ENCODE data around the gene NDUFS6.

GRCh38 chr5:1777281-1778137, 23.7 kb upstream of the NDUFS6 start:
- TF ChIP-seq CTCF (IDR thresholded peaks at IDR 0.05; ENCODE audit: low read length) = no peak
- TF ChIP-seq EZH2 (IDR thresholded peaks at IDR 0.05; ENCODE audit: borderline replicate concordance, low read length) = no peak
